Endothelial cell of umbilical vein (primary cell): ENCODE results near the gene IGSF3. TPM values are rescaled to one million over a fixed set of nuclear protein-coding genes. Genes with fewer than 3 reads are reported as not detected.
"Not testable (repeated sequence)": the region's sequence is repeated elsewhere in the genome, so short reads cannot be mapped to it uniquely, and the experiment has no call there.

Source experiments
- BruUV-seq: library from RNA; stranded (reverse); fragments of 400-500 nt; replicated peaks from 2 replicates; lab custom pipeline; 2021; lab: Mats Ljungman, UMichigan
- CTCF ChIA-PET: fragments of 300-600, 350-600 bp; sonication (Branson Sonifier 250); formaldehyde crosslinking; loops from one replicate; lab custom pipeline; 2021; ENCODE audit warnings: antibody characterized with exemption, inconsistent platforms; lab: Charles Lee
- POLR2A ChIA-PET: fragments of 300-600, 350-600 bp; sonication (Branson Sonifier 250); formaldehyde crosslinking; loops from one replicate; lab custom pipeline; 2021; ENCODE audit warnings: antibody characterized with exemption, inconsistent platforms; lab: Charles Lee
- DNase-seq: peaks from one replicate; pipeline ENCODE4 v3.0.0-alpha.2; 2011; ENCODE audit warnings: low read depth, low spot score
- FAIRE-seq: peaks from 2 replicates; lab custom pipeline; 2011; peaks lifted over from hg19 to GRCh38; lab: Jason Lieb, UNC
- H2AFZ ChIP-seq: 2 replicates; pipeline ENCODE4 v1.6.0; 2012; ENCODE audit warnings: low read depth, low read length, control low read depth, inconsistent platforms
- H3K27ac ChIP-seq: 2 replicates; pipeline ENCODE4 v1.5.1; 2011; ENCODE audit warnings: low read depth, mild to moderate bottlenecking, control low read depth, low read length, moderate library complexity; ENCODE audit not compliant: insufficient read depth
- H3K27me3 ChIP-seq, 2 experiments: 2 replicates each; pipeline versions ENCODE4 v1.6.0 to v1.6.1; 2011; ENCODE audit warnings: low read length in 2 of 2, mixed read lengths in 1 of 2; ENCODE audit not compliant: control insufficient read depth in 2 of 2, insufficient read depth in 2 of 2
- H3K36me3 ChIP-seq, 2 experiments: 2 replicates in 1 of 2; 3 replicates in 1 of 2; pipeline ENCODE4 v1.5.1; 2011; ENCODE audit warnings: low read length in 2 of 2, mild to moderate bottlenecking in 1 of 2, moderate library complexity in 1 of 2; ENCODE audit not compliant: control insufficient read depth in 2 of 2, insufficient read depth in 2 of 2; ENCODE audit errors: extremely low read depth in 1 of 2
- H3K4me1 ChIP-seq: 3 replicates; pipeline ENCODE4 v1.5.1; 2011; ENCODE audit warnings: mild to moderate bottlenecking, low read length; ENCODE audit not compliant: control insufficient read depth, insufficient read depth; ENCODE audit errors: extremely low read depth
- H3K4me2 ChIP-seq: 2 replicates; pipeline ENCODE4 v1.6.1; 2011; ENCODE audit warnings: low read length, control low read depth, mixed read lengths; ENCODE audit not compliant: insufficient read depth
- H3K4me3 ChIP-seq, 3 experiments: fragments of 200-600 bp in 1 of 3; sonication (generic), shearing (Covaris generic) in 1 of 3; replicated peaks in 1 of 3; 2 replicates each; pipeline ENCODE4 v1.5.1; 2011 to 2016; ENCODE audit warnings: control low read depth in 3 of 3, low read length in 3 of 3, mild to moderate bottlenecking in 2 of 3, inconsistent platforms in 1 of 3, low read depth in 1 of 3, moderate library complexity in 1 of 3; ENCODE audit not compliant: insufficient read depth in 1 of 3
- H3K79me2 ChIP-seq: 2 replicates; pipeline ENCODE4 v1.6.0; 2012; ENCODE audit warnings: low read length, inconsistent platforms; ENCODE audit not compliant: control insufficient read depth, insufficient read depth
- H3K9ac ChIP-seq: replicated peaks from 2 replicates; pipeline ENCODE3; 2011; ENCODE audit warnings: low read length, control low read depth; ENCODE audit not compliant: insufficient read depth; ENCODE audit errors: extremely low read depth
- H3K9me1 ChIP-seq: replicated peaks from 3 replicates; pipeline ENCODE4 v1.6.0; 2011; ENCODE audit warnings: mild to moderate bottlenecking, low read length; ENCODE audit not compliant: control insufficient read depth, insufficient read depth; ENCODE audit errors: extremely low read depth
- H3K9me3 ChIP-seq: replicated peaks from 2 replicates; pipeline ENCODE4 v1.5.1; 2012; ENCODE audit warnings: low read length, inconsistent platforms; ENCODE audit not compliant: control insufficient read depth, insufficient read depth
- H4K20me1 ChIP-seq: replicated peaks from 2 replicates; pipeline ENCODE3; 2011; ENCODE audit warnings: mild to moderate bottlenecking, low read length; ENCODE audit not compliant: control insufficient read depth, insufficient read depth; ENCODE audit errors: extremely low read depth
- dilution Hi-C: fragments of 300-500 bp; cut with MboI; formaldehyde crosslinking; loops from one replicate; pipeline ENCODE4 v1.15.0; 2019; ENCODE audit warnings: low sequenced_read_pairs; ENCODE audit not compliant: extremely low pct_ligation_motif_present
- intact Hi-C: fragments of 100-400 bp; cut with micrococcal nuclease; formaldehyde crosslinking; loops from one replicate; pipeline ENCODE4 v1.10.0; 2022
- polyA plus RNA-seq, 4 experiments: library from polyadenylated mRNA; depleted of rRNA in 3 of 4; stranded (reverse) in 3 of 4; unstranded in 1 of 4; fragments of >200 nt; gene quantifications; 2 replicates each; pipeline versions ENCODE4 v1.2.1 to v1.2.3, GENCODE V29; 2011 to 2012; ENCODE audit warnings: missing spikeins in 1 of 4
- total RNA-seq: library from RNA; stranded (reverse); gene quantifications from 2 replicates; pipeline ENCODE4 v1.2.3, GENCODE V29; 2021

The IGSF3 gene
- total and polyA plus RNA-seq, 2 donors (not counting 3 experiments of a cell fraction or from before 2014, with no cell fraction given): 0.63 to 2.2 TPM

- H3K27ac ChIP-seq, H2AFZ ChIP-seq, H3K4me2 ChIP-seq, H3K4me1 ChIP-seq, H3K79me2 ChIP-seq, BruUV-seq, H4K20me1 ChIP-seq, H3K9ac ChIP-seq, intact Hi-C loops, H3K27me3 ChIP-seq, CTCF ChIA-PET, H3K4me3 ChIP-seq, DNase-seq, FAIRE-seq, H3K36me3 ChIP-seq, H3K9me1 ChIP-seq, H3K9me3 ChIP-seq, dilution Hi-C loops, POLR2A ChIA-PET: not testable (repeated sequence)
Observed at GRCh38 chr1:116621756-116622155, 45.8 kb downstream of the IGSF3 start.

DNA sequence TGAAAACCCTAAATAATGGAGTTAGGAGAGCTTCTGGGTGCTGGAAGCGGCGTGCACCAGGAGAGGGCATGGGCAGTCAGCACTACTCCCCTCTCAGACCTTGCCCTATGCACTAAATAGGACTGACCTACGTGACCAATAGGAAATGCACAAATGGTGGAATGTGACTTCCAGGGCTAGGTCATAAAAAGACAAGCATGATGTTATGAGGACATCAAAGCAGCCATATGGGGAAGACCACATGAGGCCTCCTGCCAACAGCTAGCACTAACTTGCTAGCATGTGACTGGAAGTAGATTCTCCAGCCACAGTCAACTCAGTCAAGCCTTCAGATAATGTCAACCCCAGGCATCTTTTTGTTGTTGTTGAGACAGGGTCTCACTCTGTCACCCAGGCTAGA, 47.1 kb downstream of the IGSF3 start:
- CTCF ChIA-PET, H3K27me3 ChIP-seq, H3K4me3 ChIP-seq, BruUV-seq, DNase-seq, H3K9me3 ChIP-seq, H2AFZ ChIP-seq, FAIRE-seq, H3K4me1 ChIP-seq, H3K36me3 ChIP-seq, H4K20me1 ChIP-seq, dilution Hi-C loops, H3K9ac ChIP-seq, H3K27ac ChIP-seq, H3K4me2 ChIP-seq, POLR2A ChIA-PET, H3K9me1 ChIP-seq, intact Hi-C loops, H3K79me2 ChIP-seq: not testable (repeated sequence)

DNA sequence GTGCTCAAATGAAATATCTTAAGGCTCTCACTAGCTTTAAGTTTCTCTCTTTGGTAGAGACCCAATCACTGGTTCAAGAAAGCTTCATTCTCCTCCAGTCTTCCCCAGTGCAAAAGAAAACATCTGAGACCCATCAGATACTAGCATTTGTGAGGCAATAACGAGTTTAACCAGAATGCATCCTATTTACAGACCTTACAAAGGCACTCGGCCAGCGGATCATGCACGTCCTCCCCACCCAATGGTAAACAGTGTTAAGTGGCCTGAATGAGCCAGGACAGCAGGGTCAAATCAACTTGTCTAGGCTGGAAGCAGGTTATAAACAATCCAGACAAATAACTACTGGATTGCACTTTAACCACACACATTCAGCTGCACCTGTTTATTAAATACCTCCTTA, 48.4 kb downstream of the IGSF3 start:
- BruUV-seq, H3K4me1 ChIP-seq, H2AFZ ChIP-seq, H3K9me3 ChIP-seq, FAIRE-seq, H3K27me3 ChIP-seq, H3K9ac ChIP-seq, H3K9me1 ChIP-seq, DNase-seq, H3K79me2 ChIP-seq, dilution Hi-C loops, H3K27ac ChIP-seq, H4K20me1 ChIP-seq, CTCF ChIA-PET, POLR2A ChIA-PET, H3K4me3 ChIP-seq, H3K36me3 ChIP-seq, H3K4me2 ChIP-seq: not testable (repeated sequence)
- intact Hi-C loops: loop anchor here (10.0 kb wide), 1 partner anchor 46 kb away; the partner anchor contains the start of gene IGSF3

GRCh38 chr1:116617808-116618207, 49.7 kb downstream of the IGSF3 start:
- CTCF ChIA-PET, POLR2A ChIA-PET, H2AFZ ChIP-seq, FAIRE-seq, dilution Hi-C loops, H3K79me2 ChIP-seq, H3K9ac ChIP-seq, H3K9me1 ChIP-seq, BruUV-seq, H3K4me2 ChIP-seq, H3K4me3 ChIP-seq, H3K36me3 ChIP-seq, H4K20me1 ChIP-seq, H3K27ac ChIP-seq, H3K4me1 ChIP-seq, H3K27me3 ChIP-seq, DNase-seq, H3K9me3 ChIP-seq: not testable (repeated sequence)
- intact Hi-C loops: loop anchor here (10.0 kb wide), 1 partner anchor 47 kb away; the partner anchor contains the start of gene IGSF3
